Measurements from ENCODE around the gene GSDMA.

DNA sequence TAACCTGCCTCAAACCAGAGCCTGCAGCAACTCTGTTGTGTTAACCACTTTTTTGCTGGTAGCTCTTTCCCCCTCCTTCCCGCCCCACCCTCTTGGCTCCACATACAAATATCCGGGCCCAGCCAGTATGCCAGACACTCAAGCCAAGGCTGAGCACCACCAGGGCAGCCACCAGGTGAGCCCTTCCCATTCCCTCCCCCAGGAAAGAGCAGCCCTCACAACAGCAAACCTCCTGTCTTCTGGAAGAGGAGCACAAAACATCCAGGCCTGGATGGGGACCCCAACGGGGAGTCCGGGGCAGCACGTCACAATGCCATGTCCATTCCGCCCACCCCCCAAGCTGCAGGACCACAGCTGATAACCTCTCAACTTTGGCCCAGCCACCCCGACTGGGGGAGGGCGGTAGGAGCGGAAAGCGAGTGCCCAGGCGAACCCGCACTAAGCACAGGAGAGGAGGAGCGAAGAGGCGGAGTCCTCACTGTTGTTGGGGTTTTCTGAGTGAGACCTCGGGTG lies 36.2 kb upstream of the GSDMA start:
- TF ChIP-seq, protein P1, sequence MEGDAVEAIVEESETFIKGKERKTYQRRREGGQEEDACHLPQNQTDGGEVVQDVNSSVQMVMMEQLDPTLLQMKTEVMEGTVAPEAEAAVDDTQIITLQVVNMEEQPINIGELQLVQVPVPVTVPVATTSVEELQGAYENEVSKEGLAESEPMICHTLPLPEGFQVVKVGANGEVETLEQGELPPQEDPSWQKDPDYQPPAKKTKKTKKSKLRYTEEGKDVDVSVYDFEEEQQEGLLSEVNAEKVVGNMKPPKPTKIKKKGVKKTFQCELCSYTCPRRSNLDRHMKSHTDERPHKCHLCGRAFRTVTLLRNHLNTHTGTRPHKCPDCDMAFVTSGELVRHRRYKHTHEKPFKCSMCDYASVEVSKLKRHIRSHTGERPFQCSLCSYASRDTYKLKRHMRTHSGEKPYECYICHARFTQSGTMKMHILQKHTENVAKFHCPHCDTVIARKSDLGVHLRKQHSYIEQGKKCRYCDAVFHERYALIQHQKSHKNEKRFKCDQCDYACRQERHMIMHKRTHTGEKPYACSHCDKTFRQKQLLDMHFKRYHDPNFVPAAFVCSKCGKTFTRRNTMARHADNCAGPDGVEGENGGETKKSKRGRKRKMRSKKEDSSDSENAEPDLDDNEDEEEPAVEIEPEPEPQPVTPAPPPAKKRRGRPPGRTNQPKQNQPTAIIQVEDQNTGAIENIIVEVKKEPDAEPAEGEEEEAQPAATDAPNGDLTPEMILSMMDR (IDR thresholded peaks at IDR 0.05) = no peak
- no peak for TF ChIP-seq POLR2A (IDR thresholded peaks at IDR 0.05; ENCODE audit: low read depth)
- TF ChIP-seq EP300 (IDR thresholded peaks at IDR 0.05) = no peak
- TF ChIP-seq POLR2AphosphoS5 (IDR thresholded peaks at IDR 0.05) = no peak
